Liver (tissue), 3 donors: ENCODE measurements around the gene CNPY3.

ENCODE experiments used
- EGR1 ChIP-seq, 2 donors: IDR thresholded peaks; 2 replicates each; pipeline ENCODE4 v1.6.1; 2016 to 2018; ENCODE audit warnings: antibody characterized with exemption in 2 of 2, low read depth in 2 of 2
- HNF4G ChIP-seq: IDR thresholded peaks from 2 replicates; pipeline ENCODE4 v1.6.1; 2016; ENCODE audit warnings: antibody characterized with exemption
- RAD21 ChIP-seq, 2 donors: IDR thresholded peaks; 2 replicates each; pipeline ENCODE4 v1.6.1; 2016; ENCODE audit warnings: antibody characterized with exemption in 2 of 2, mild to moderate bottlenecking in 2 of 2
- SP1 ChIP-seq: IDR thresholded peaks from 2 replicates; pipeline ENCODE4 v1.6.1; 2018; ENCODE audit warnings: antibody characterized with exemption, mild to moderate bottlenecking
- TAF1 ChIP-seq: conservative IDR thresholded peaks from 2 replicates; pipeline ENCODE4 v1.6.1; 2016; ENCODE audit warnings: antibody characterized with exemption, mild to moderate bottlenecking
- YY1 ChIP-seq: IDR thresholded peaks from 2 replicates; pipeline ENCODE4 v1.6.1; 2016; ENCODE audit warnings: antibody characterized with exemption, mild to moderate bottlenecking
- TF ChIP-seq, protein P1 (sequence below): IDR thresholded peaks from 2 replicates; pipeline ENCODE4 v1.6.1; 2016; ENCODE audit warnings: antibody characterized with exemption
- TF ChIP-seq, protein P2 (sequence below): fragments of 150-350 bp; IDR thresholded peaks from 2 replicates; pipeline ENCODE4 v1.5.1; 2017; ENCODE audit warnings: improper control_type of control experiment, low read depth, low read length; ENCODE audit not compliant: missing input control
- TF ChIP-seq, protein P3 (sequence below): IDR thresholded peaks from 2 replicates; pipeline ENCODE4 v1.6.1; 2016; ENCODE audit warnings: antibody characterized with exemption
- TF ChIP-seq, protein P4 (sequence below): IDR thresholded peaks from 2 replicates; pipeline ENCODE4 v1.6.1; 2016; ENCODE audit warnings: antibody characterized with exemption, mild to moderate bottlenecking
- TF ChIP-seq, protein P5 (sequence below): IDR thresholded peaks from 2 replicates; pipeline ENCODE4 v1.6.1; 2016; ENCODE audit warnings: antibody characterized with exemption
- donor health status: healthy.
- donor health status: healthy.

DNA sequence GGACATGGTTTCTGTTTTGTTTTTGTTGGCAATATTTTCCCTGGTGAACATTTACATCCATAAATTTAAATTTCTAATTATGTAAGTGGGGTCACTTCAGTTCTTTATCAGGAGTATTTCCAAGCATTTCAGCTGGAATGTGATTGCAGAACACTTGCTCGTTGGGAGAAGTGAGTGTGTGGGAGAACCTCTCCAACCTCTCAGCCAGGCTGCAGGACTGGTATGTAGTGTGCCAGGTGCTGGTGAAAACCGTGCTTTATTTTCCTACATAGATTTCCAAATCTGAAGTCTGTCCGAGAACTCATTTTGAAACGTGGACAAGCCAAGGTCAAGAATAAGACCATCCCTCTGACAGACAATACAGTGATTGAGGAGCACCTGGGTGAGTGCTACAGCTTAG is 43.6 kb upstream of the CNPY3 start:
- no peak for TF ChIP-seq TAF1
- TF ChIP-seq HNF4G: no peak
- TF ChIP-seq, protein P1, sequence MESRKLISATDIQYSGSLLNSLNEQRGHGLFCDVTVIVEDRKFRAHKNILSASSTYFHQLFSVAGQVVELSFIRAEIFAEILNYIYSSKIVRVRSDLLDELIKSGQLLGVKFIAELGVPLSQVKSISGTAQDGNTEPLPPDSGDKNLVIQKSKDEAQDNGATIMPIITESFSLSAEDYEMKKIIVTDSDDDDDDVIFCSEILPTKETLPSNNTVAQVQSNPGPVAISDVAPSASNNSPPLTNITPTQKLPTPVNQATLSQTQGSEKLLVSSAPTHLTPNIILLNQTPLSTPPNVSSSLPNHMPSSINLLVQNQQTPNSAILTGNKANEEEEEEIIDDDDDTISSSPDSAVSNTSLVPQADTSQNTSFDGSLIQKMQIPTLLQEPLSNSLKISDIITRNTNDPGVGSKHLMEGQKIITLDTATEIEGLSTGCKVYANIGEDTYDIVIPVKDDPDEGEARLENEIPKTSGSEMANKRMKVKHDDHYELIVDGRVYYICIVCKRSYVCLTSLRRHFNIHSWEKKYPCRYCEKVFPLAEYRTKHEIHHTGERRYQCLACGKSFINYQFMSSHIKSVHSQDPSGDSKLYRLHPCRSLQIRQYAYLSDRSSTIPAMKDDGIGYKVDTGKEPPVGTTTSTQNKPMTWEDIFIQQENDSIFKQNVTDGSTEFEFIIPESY: no peak
- TF ChIP-seq, protein P2, sequence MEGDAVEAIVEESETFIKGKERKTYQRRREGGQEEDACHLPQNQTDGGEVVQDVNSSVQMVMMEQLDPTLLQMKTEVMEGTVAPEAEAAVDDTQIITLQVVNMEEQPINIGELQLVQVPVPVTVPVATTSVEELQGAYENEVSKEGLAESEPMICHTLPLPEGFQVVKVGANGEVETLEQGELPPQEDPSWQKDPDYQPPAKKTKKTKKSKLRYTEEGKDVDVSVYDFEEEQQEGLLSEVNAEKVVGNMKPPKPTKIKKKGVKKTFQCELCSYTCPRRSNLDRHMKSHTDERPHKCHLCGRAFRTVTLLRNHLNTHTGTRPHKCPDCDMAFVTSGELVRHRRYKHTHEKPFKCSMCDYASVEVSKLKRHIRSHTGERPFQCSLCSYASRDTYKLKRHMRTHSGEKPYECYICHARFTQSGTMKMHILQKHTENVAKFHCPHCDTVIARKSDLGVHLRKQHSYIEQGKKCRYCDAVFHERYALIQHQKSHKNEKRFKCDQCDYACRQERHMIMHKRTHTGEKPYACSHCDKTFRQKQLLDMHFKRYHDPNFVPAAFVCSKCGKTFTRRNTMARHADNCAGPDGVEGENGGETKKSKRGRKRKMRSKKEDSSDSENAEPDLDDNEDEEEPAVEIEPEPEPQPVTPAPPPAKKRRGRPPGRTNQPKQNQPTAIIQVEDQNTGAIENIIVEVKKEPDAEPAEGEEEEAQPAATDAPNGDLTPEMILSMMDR: no peak
- TF ChIP-seq YY1: no peak
- TF ChIP-seq, protein P3, sequence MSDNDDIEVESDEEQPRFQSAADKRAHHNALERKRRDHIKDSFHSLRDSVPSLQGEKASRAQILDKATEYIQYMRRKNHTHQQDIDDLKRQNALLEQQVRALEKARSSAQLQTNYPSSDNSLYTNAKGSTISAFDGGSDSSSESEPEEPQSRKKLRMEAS: no peak
- TF ChIP-seq, protein P4, sequence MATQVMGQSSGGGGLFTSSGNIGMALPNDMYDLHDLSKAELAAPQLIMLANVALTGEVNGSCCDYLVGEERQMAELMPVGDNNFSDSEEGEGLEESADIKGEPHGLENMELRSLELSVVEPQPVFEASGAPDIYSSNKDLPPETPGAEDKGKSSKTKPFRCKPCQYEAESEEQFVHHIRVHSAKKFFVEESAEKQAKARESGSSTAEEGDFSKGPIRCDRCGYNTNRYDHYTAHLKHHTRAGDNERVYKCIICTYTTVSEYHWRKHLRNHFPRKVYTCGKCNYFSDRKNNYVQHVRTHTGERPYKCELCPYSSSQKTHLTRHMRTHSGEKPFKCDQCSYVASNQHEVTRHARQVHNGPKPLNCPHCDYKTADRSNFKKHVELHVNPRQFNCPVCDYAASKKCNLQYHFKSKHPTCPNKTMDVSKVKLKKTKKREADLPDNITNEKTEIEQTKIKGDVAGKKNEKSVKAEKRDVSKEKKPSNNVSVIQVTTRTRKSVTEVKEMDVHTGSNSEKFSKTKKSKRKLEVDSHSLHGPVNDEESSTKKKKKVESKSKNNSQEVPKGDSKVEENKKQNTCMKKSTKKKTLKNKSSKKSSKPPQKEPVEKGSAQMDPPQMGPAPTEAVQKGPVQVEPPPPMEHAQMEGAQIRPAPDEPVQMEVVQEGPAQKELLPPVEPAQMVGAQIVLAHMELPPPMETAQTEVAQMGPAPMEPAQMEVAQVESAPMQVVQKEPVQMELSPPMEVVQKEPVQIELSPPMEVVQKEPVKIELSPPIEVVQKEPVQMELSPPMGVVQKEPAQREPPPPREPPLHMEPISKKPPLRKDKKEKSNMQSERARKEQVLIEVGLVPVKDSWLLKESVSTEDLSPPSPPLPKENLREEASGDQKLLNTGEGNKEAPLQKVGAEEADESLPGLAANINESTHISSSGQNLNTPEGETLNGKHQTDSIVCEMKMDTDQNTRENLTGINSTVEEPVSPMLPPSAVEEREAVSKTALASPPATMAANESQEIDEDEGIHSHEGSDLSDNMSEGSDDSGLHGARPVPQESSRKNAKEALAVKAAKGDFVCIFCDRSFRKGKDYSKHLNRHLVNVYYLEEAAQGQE: no peak
- TF ChIP-seq, protein P5, sequence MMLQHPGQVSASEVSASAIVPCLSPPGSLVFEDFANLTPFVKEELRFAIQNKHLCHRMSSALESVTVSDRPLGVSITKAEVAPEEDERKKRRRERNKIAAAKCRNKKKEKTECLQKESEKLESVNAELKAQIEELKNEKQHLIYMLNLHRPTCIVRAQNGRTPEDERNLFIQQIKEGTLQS: no peak
- no peak for TF ChIP-seq RAD21 (IDR thresholded peaks at IDR 0.05)
- TF ChIP-seq SP1: no peak
- no peak for TF ChIP-seq EGR1 (IDR thresholded peaks at IDR 0.05; ENCODE audit: low read depth in 2 of 2)
